C4-2B (cell line): ENCODE results near the gene FAM181A.

Source experiments
- H3K27ac ChIP-seq: fragments of 450-650 bp; 2 replicates; pipeline ENCODE4 v1.5.1; 2017
- CTCF ChIP-seq: fragments of 450-650 bp; conservative IDR thresholded peaks from 2 replicates; pipeline ENCODE4 v1.5.1; 2017; ENCODE audit warnings: mild to moderate bottlenecking
- ZFX ChIP-seq: fragments of 450-650 bp; IDR thresholded peaks from 2 replicates; pipeline ENCODE4 v1.6.1; 2017

The FAM181A gene

DNA sequence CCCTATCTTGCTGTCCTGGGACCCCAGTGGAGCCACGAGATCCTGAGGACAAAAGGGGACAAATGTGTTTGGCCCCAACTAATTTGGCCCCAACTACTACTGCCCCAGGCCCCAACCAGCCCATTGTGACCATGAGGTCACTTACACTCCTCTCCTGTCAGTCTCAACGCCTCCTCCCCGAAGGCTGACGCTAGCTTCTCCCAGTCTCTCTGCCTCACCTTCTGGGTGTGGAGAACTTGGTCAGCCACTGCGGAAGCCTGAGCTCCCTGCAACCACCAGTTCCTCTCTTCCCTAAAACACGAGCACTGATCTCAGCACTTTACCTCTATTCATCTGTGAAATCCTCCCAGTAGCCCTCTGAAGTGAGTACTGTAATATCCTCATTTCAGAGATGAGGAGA, 13.3 kb downstream of the FAM181A start:
- H3K27ac ChIP-seq = no peak overlapping the region
- TF ChIP-seq CTCF = no peak
- no peak for TF ChIP-seq ZFX

GRCh38 chr14:93941293-93941910, 14.3 kb downstream of the FAM181A start:
- TF ChIP-seq ZFX (no peak), CTCF (no peak)
- no peak overlapping the region for H3K27ac ChIP-seq

DNA sequence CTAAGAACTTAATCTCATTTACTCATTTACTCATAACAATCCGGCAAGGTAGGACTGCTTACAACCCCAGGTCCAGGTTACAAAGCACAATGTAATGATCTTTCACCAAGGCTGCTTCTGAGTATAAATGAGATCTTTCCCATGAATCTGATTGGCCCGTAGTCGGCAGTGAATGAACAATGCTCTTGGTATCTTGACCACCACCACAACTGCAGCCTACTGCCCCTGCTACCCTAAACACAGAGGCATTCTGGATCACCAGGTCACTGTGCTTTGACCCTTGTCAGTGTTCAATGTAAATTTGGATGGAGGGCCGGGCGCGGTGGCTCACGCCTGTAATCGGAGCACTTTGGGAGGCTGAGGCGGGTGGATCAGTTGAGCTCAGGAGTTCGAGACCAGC, 15.9 kb downstream of the FAM181A start:
- H3K27ac ChIP-seq = no peak overlapping the region
- TF ChIP-seq ZFX = no peak
- TF ChIP-seq CTCF = no peak

GRCh38 chr14:93943930-93944329, 16.8 kb downstream of the FAM181A start:
- TF ChIP-seq ZFX = no peak
- no peak for TF ChIP-seq CTCF
- H3K27ac ChIP-seq = no peak overlapping the region

DNA sequence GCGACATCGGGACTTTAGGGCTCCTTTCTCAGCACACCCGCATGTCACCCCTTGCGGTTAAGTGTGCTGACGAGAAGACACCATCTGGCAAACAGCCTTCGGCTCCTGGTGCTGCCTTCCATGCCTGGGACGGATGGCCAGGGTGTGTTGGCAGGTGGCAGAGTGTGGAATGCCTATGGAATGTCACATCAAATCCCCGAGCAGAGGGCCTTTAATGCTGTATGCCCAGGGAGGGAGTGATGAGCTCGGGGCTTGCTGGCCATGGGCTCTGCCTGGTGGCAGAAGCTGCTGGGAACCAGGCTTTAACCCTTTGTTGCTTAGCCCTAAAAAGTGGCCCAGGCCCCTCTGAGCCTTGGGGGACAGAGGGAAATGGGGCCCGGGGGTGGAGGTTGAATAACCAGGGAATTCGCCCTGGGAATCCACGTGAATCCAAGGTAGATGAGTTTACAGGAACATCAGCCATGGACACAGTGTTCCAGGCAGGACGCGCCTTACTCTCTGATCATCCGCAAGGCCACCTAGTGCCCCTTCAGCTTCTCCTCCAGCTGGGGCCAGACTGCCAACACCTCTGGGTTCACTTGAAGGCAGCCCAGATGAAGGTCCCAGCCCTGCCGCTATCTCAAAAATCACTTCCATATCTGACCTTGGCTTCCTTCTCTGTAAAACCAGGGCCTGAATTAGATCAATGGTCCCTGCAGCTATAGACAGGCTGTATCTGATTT, 17.4 kb downstream of the FAM181A start:
- TF ChIP-seq ZFX (no peak), CTCF (no peak)
- H3K27ac ChIP-seq = no peak overlapping the region

DNA sequence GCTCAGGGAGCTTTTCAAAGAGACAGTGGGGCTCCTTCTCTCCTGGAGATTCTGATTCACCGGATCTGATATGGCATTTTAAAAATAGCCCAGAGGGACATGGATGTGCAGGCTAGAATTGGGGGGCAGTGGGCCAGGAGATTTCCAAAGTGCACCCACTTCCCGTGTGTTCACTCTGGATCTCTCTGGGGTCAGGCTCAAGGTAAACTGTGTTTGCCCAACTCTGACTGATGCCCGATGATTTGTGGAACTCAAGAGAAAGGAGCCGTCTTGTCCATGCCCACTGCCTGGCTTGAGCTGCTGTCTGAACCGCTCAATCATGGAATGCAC, 17.9 kb downstream of the FAM181A start:
- no peak overlapping the region for H3K27ac ChIP-seq
- TF ChIP-seq CTCF (no peak), ZFX (no peak)

GRCh38 chr14:93946104-93946503, 19.0 kb downstream of the FAM181A start:
- no peak for TF ChIP-seq CTCF

More at GRCh38 chr14:93946104-93946503, 19.0 kb downstream of the FAM181A start:
- no peak overlapping the region for H3K27ac ChIP-seq
